Activated CD4-positive, alpha-beta memory T cell treated with anti-CD3 and anti-CD28 coated beads for 36 hours (primary cell): ENCODE results near the gene TAF12. TPM values are rescaled to one million over a fixed set of nuclear protein-coding genes. Genes with fewer than 3 reads are reported as not detected.

ENCODE experiments used
- CTCF ChIA-PET: fragments of 350-600 bp; sonication (Branson Sonifier 250); formaldehyde crosslinking; loops from one replicate; lab custom pipeline; 2021; ENCODE audit warnings: antibody characterized with exemption, inconsistent platforms; lab: Charles Lee
- POLR2A ChIA-PET: fragments of 350-600 bp; sonication (Branson Sonifier 250); formaldehyde crosslinking; loops from one replicate; lab custom pipeline; 2021; ENCODE audit warnings: antibody characterized with exemption; lab: Charles Lee
- DNase-seq: peaks from one replicate; pipeline ENCODE4 v3.0.0-alpha.2; 2020
- H3K27ac Mint-ChIP-seq: one replicate; pipeline ENCODE4 v1.8.0; 2021; ENCODE audit warnings: mixed read lengths
- H3K27me3 Mint-ChIP-seq: one replicate; pipeline ENCODE4 v1.8.0; 2021; ENCODE audit warnings: mixed read lengths
- H3K36me3 Mint-ChIP-seq: one replicate; pipeline ENCODE4 v1.8.0; 2021; ENCODE audit warnings: mixed read lengths
- H3K4me1 Mint-ChIP-seq: one replicate; pipeline ENCODE4 v1.8.0; 2021; ENCODE audit warnings: low read depth, mixed read lengths
- H3K4me3 Mint-ChIP-seq: one replicate; pipeline ENCODE4 v1.8.0; 2021; ENCODE audit warnings: mild to moderate bottlenecking, mixed read lengths
- H3K9me3 Mint-ChIP-seq: one replicate; pipeline ENCODE4 v1.8.0; 2021; ENCODE audit warnings: mixed read lengths
- intact Hi-C: fragments of 100-400 bp; cut with micrococcal nuclease; formaldehyde crosslinking; loops from one replicate; pipeline ENCODE4 v1.15.1; 2023
- total RNA-seq, 2 experiments: library from RNA; stranded (reverse); gene quantifications; one replicate each; pipeline ENCODE4 v1.2.3, GENCODE V29; 2021

The TAF12 gene
- total RNA-seq, 2 experiments from 2014 or later, result 26.8 to 27.5 TPM

- Mint-ChIP-seq H3K27ac (no peak overlapping the region), H3K27me3 (no peaks in the 10 kb centered on the region), H3K4me3 (no peak overlapping the region), H3K4me1 (no peaks in the 10 kb centered on the region), H3K36me3 (peaks cover 40% of the 10 kb centered on the region), H3K9me3 (no peaks in the 10 kb centered on the region)
- no peak for DNase-seq
- intact Hi-C loops, result no loop called here
- ChIA-PET POLR2A (interaction anchor here (0.6 to 1.0 kb wide), 3 partner anchors 17 to 386 kb away, joined by 3 read pairs; no protein-coding TSS in a partner anchor), CTCF (no interaction called here)
Measured at GRCh38 chr1:28565040-28565439, 77.8 kb downstream of the TAF12 start.

GRCh38 chr1:28564310-28564709 lies 78.6 kb downstream of the TAF12 start:
- no peaks in the 10 kb centered on the region for H3K4me1 Mint-ChIP-seq
- peaks cover 44% of the 10 kb centered on the region for H3K36me3 Mint-ChIP-seq
- H3K27ac Mint-ChIP-seq, result no peak overlapping the region
- ChIA-PET CTCF (no interaction called here), POLR2A (interaction anchor here (0.6 to 1.0 kb wide), 2 partner anchors 18 to 240 kb away, joined by 3 read pairs; no protein-coding TSS in a partner anchor)
- H3K9me3 Mint-ChIP-seq, result no peaks in the 10 kb centered on the region
- no peaks in the 10 kb centered on the region for H3K27me3 Mint-ChIP-seq
- DNase-seq, result no peak
- no peak overlapping the region for H3K4me3 Mint-ChIP-seq
- intact Hi-C loops, result no loop called here

- Mint-ChIP-seq H3K36me3 (peaks cover 36% of the 10 kb centered on the region), H3K9me3 (no peaks in the 10 kb centered on the region), H3K4me1 (no peaks in the 10 kb centered on the region), H3K27me3 (no peaks in the 10 kb centered on the region), H3K27ac (no peak overlapping the region), H3K4me3 (no peak overlapping the region)
- DNase-seq, result no peak
- intact Hi-C loops, result no loop called here
- ChIA-PET POLR2A (no interaction called here), CTCF (no interaction called here)
Measured at GRCh38 chr1:28560886-28561285, 82.0 kb downstream of the TAF12 start.

Other genes starting within 250 kb of the TAF12 start
- 10 to 100 TPM; 83.5 to 86.1 TPM for gene RCC1, start 137.0 kb downstream of the TAF12 start, total RNA-seq
- 10 to 100 TPM; 57.3 to 59.6 TPM for gene TRNAU1AP, start 90.0 kb downstream of the TAF12 start, total RNA-seq
- not detected for gene RAB42, start 50.8 kb downstream of the TAF12 start, total RNA-seq
- not detected for gene RNU11, start 5.5 kb upstream of the TAF12 start, total RNA-seq
- gene GMEB1, start 25.7 kb upstream of the TAF12 start, total RNA-seq, result 10 to 100 TPM; 21.4 to 22.6 TPM
- gene YTHDF2, start 93.9 kb upstream of the TAF12 start, total RNA-seq, result 10 to 100 TPM; 74.3 to 80.1 TPM
- gene OPRD1, start 169.1 kb upstream of the TAF12 start, total RNA-seq, result not detected